HepG2 (cell line): ENCODE results near the gene HHEX. TPM values are rescaled to one million over a fixed set of nuclear protein-coding genes. Genes with fewer than 3 reads are reported as not detected.
A peak's percentile ranks its signal among the peaks of the same experiment; 100 is the strongest.

Experiments used
- CENPX ChIP-seq: sonication (generic); formaldehyde crosslinking; IDR thresholded peaks from 2 replicates; pipeline ENCODE4 v1.9.0; 2021; ENCODE audit warnings: mild to moderate bottlenecking, missing genetic modification reagents, moderate library complexity
- ELF3 ChIP-seq: IDR thresholded peaks from 2 replicates; pipeline ENCODE4 v1.6.1; 2016; ENCODE audit warnings: missing genetic modification reagents, missing compliant biosample characterization
- FOXA3 ChIP-seq: IDR thresholded peaks from 2 replicates; pipeline ENCODE4 v1.6.1; 2016; ENCODE audit warnings: missing genetic modification reagents, missing compliant biosample characterization
- HNF4G ChIP-seq, 2 experiments: sonication (generic) in 1 of 2; formaldehyde crosslinking in 1 of 2; IDR thresholded peaks; 2 replicates each; pipeline versions ENCODE4 v1.4.0 to v1.6.1; 2011 to 2020; ENCODE audit warnings: borderline replicate concordance in 2 of 2, low read depth in 2 of 2, mild to moderate bottlenecking in 2 of 2, low read length in 1 of 2, missing genetic modification reagents in 1 of 2, moderate library complexity in 1 of 2
- JARID2 ChIP-seq: sonication (generic); formaldehyde crosslinking; IDR thresholded peaks from 2 replicates; pipeline ENCODE4 v1.8.1; 2023; ENCODE audit warnings: missing genetic modification reagents, inconsistent platforms; ENCODE audit not compliant: insufficient replicate concordance
- PITX1 ChIP-seq: sonication (generic); formaldehyde crosslinking; IDR thresholded peaks from 2 replicates; pipeline ENCODE4 v1.5.1; 2020; ENCODE audit warnings: mild to moderate bottlenecking, missing genetic modification reagents
- POGK ChIP-seq: sonication (generic); formaldehyde crosslinking; conservative IDR thresholded peaks from 2 replicates; pipeline ENCODE4 v1.8.0; 2022; ENCODE audit warnings: mild to moderate bottlenecking, moderate library complexity, missing genetic modification reagents
- POGZ ChIP-seq: sonication (generic); formaldehyde crosslinking; IDR thresholded peaks from 2 replicates; pipeline ENCODE4 v1.4.0; 2020; ENCODE audit warnings: mild to moderate bottlenecking, missing genetic modification reagents
- PPARG ChIP-seq: conservative IDR thresholded peaks from 2 replicates; pipeline ENCODE4 v1.6.1; 2016; ENCODE audit warnings: missing biosample characterization, missing genetic modification reagents
- ZNF12 ChIP-seq: sonication (generic); formaldehyde crosslinking; IDR thresholded peaks from 2 replicates; pipeline ENCODE4 v1.5.0; 2020; ENCODE audit warnings: missing genetic modification reagents
- ZNF180 ChIP-seq: sonication (generic); formaldehyde crosslinking; IDR thresholded peaks from 2 replicates; pipeline ENCODE4 v1.4.0; 2020; ENCODE audit warnings: low read depth, missing genetic modification reagents, borderline replicate concordance
- ZNF713 ChIP-seq: sonication (generic); formaldehyde crosslinking; IDR thresholded peaks from 2 replicates; pipeline ENCODE4 v1.4.0; 2020; ENCODE audit warnings: mild to moderate bottlenecking, missing genetic modification reagents
- ZSCAN12 ChIP-seq: sonication (generic); formaldehyde crosslinking; IDR thresholded peaks from 2 replicates; pipeline ENCODE4 v1.9.0; 2021; ENCODE audit warnings: mild to moderate bottlenecking, missing genetic modification reagents
- polyA plus RNA-seq, 8 experiments: library from polyadenylated mRNA; depleted of rRNA in 3 of 8; stranded (reverse) in 7 of 8; unstranded in 1 of 8; fragments of >200 nt; fragmentation: Illumina TruSeq in 4 of 8; extraction: Trizol in 4 of 8; gene quantifications; 2 replicates each; pipeline versions ENCODE4 v1.2.1 to v1.2.3, GENCODE V29; 2011 to 2016; ENCODE audit warnings: low read depth in 4 of 8, missing spikeins in 1 of 8, mixed read lengths in 1 of 8; ENCODE audit not compliant: insufficient read depth in 1 of 8
- total RNA-seq, 5 experiments: library from RNA; depleted of rRNA; stranded (reverse); fragments of >200 nt; fragmentation: Illumina TruSeq; extraction: Trizol; gene quantifications; 2 replicates each; pipeline ENCODE4 v1.2.3, GENCODE V29; 2016; ENCODE audit warnings: low read depth in 1 of 5
- TF ChIP-seq, protein P1 (sequence below): IDR thresholded peaks from 2 replicates; pipeline ENCODE4 v1.6.1; 2016; ENCODE audit warnings: low read depth, missing genetic modification reagents, missing compliant biosample characterization
- TF ChIP-seq, protein P2 (sequence below): IDR thresholded peaks from 2 replicates; pipeline ENCODE4 v1.4.0; 2020; ENCODE audit warnings: mild to moderate bottlenecking, missing genetic modification reagents
- TF ChIP-seq, protein P3 (sequence below): sonication (generic); formaldehyde crosslinking; IDR thresholded peaks from 2 replicates; pipeline ENCODE4 v1.4.0; 2020; ENCODE audit warnings: missing genetic modification reagents

The HHEX gene
- total and polyA plus RNA-seq, 2 of the 13 experiments (the other 11 are each of a cell fraction or from before 2014, with no cell fraction given) = 44.5 to 48.7 TPM

DNA sequence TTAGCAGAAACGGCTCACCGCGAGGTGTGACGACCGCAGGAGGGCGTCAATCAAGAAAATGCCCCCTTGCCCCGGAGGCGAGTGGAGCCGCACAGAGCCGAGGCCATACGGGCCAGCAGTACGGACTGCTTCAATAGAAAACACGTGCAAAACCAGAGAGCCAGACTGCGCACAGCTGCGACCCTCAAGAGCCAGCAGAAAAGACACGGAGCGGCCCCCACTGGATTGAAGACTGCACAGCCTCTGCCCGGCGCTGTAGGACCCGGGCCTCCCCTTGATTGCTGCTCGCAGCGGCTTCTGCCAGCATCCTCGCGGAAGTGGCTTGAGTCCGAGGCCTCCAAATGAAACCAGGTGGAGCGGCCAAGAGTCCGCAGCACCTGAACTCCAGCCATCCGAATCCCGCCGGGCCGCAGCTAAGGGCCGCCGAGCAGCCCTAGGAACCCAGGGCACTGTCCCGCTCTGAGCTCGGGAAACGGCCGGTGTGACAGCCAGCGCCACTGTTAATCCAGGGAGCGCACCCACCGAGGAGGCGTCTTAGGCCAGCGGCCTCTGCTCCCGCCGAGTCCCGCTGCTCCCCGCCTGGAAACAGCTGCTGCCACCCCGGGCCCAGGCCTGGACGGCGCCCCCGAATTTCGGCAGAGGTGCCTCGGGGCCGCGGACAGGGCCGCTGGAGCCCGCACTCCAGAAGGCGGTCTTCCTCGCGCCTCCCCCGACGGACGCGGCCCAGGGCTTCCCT is 660 bp upstream of the HHEX start (continued):
- TF ChIP-seq ZNF180 (0 out of 2 replicates have a peak, but pooled peaks have one; percentile 24), CENPX (no peak), POGZ (CRISPR knock-in tag) (peak; percentile 52), FOXA3 (CRISPR knock-in tag) (no peak), POGK (CRISPR knock-in tag) (peak; percentile 58; the same call in 1 of the 2 replicates), ZNF713 (CRISPR knock-in tag) (no peak), ZSCAN12 (CRISPR knock-in tag) (no peak), ZNF12 (CRISPR knock-in tag) (no peak), JARID2 (CRISPR knock-in tag) (no peak), PITX1 (0 out of 2 replicates have a peak, but pooled peaks have one; percentile 4), PPARG (CRISPR knock-in tag) (no peak), HNF4G (IDR thresholded peaks at IDR 0.05; ENCODE audit: borderline replicate concordance, low read depth, low read length) (no peak), HNF4G (CRISPR knock-in tag; IDR thresholded peaks at IDR 0.05; ENCODE audit: borderline replicate concordance, low read depth) (no peak), ELF3 (CRISPR knock-in tag) (peak; percentile 50; the same call in 1 of the 2 replicates)
- TF ChIP-seq, protein P1, sequence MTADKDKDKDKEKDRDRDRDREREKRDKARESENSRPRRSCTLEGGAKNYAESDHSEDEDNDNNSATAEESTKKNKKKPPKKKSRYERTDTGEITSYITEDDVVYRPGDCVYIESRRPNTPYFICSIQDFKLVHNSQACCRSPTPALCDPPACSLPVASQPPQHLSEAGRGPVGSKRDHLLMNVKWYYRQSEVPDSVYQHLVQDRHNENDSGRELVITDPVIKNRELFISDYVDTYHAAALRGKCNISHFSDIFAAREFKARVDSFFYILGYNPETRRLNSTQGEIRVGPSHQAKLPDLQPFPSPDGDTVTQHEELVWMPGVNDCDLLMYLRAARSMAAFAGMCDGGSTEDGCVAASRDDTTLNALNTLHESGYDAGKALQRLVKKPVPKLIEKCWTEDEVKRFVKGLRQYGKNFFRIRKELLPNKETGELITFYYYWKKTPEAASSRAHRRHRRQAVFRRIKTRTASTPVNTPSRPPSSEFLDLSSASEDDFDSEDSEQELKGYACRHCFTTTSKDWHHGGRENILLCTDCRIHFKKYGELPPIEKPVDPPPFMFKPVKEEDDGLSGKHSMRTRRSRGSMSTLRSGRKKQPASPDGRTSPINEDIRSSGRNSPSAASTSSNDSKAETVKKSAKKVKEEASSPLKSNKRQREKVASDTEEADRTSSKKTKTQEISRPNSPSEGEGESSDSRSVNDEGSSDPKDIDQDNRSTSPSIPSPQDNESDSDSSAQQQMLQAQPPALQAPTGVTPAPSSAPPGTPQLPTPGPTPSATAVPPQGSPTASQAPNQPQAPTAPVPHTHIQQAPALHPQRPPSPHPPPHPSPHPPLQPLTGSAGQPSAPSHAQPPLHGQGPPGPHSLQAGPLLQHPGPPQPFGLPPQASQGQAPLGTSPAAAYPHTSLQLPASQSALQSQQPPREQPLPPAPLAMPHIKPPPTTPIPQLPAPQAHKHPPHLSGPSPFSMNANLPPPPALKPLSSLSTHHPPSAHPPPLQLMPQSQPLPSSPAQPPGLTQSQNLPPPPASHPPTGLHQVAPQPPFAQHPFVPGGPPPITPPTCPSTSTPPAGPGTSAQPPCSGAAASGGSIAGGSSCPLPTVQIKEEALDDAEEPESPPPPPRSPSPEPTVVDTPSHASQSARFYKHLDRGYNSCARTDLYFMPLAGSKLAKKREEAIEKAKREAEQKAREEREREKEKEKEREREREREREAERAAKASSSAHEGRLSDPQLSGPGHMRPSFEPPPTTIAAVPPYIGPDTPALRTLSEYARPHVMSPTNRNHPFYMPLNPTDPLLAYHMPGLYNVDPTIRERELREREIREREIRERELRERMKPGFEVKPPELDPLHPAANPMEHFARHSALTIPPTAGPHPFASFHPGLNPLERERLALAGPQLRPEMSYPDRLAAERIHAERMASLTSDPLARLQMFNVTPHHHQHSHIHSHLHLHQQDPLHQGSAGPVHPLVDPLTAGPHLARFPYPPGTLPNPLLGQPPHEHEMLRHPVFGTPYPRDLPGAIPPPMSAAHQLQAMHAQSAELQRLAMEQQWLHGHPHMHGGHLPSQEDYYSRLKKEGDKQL (CRISPR knock-in tag) = no peak
- TF ChIP-seq, protein P2, sequence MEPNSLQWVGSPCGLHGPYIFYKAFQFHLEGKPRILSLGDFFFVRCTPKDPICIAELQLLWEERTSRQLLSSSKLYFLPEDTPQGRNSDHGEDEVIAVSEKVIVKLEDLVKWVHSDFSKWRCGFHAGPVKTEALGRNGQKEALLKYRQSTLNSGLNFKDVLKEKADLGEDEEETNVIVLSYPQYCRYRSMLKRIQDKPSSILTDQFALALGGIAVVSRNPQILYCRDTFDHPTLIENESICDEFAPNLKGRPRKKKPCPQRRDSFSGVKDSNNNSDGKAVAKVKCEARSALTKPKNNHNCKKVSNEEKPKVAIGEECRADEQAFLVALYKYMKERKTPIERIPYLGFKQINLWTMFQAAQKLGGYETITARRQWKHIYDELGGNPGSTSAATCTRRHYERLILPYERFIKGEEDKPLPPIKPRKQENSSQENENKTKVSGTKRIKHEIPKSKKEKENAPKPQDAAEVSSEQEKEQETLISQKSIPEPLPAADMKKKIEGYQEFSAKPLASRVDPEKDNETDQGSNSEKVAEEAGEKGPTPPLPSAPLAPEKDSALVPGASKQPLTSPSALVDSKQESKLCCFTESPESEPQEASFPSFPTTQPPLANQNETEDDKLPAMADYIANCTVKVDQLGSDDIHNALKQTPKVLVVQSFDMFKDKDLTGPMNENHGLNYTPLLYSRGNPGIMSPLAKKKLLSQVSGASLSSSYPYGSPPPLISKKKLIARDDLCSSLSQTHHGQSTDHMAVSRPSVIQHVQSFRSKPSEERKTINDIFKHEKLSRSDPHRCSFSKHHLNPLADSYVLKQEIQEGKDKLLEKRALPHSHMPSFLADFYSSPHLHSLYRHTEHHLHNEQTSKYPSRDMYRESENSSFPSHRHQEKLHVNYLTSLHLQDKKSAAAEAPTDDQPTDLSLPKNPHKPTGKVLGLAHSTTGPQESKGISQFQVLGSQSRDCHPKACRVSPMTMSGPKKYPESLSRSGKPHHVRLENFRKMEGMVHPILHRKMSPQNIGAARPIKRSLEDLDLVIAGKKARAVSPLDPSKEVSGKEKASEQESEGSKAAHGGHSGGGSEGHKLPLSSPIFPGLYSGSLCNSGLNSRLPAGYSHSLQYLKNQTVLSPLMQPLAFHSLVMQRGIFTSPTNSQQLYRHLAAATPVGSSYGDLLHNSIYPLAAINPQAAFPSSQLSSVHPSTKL (CRISPR knock-in tag) = peak; percentile 36; the same call in 1 of the 2 replicates
- TF ChIP-seq, protein P3, sequence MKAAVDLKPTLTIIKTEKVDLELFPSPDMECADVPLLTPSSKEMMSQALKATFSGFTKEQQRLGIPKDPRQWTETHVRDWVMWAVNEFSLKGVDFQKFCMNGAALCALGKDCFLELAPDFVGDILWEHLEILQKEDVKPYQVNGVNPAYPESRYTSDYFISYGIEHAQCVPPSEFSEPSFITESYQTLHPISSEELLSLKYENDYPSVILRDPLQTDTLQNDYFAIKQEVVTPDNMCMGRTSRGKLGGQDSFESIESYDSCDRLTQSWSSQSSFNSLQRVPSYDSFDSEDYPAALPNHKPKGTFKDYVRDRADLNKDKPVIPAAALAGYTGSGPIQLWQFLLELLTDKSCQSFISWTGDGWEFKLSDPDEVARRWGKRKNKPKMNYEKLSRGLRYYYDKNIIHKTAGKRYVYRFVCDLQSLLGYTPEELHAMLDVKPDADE (CRISPR knock-in tag) = no peak
